Neural progenitor cell (in vitro differentiated cells): ENCODE results near the gene SSBP4. TPM values are rescaled to one million over a fixed set of nuclear protein-coding genes. Genes with fewer than 3 reads are reported as not detected.

Experiments
- DNase-seq: peaks from one replicate; pipeline ENCODE4 v3.0.0-alpha.2; 2016; ENCODE audit warnings: low spot score
- H2AFZ ChIP-seq: fragments of 200-600 bp; sonication (generic); replicated peaks from 2 replicates; pipeline ENCODE4 v1.6.1; 2016; ENCODE audit warnings: antibody characterized with exemption
- H3F3A ChIP-seq: fragments of 200-600 bp; sonication (generic); 2 replicates; pipeline ENCODE4 v1.6.1; 2016; ENCODE audit warnings: antibody characterized with exemption, low read depth
- H3K27ac ChIP-seq: fragments of 200-600 bp; sonication (generic); 2 replicates; pipeline ENCODE4 v1.5.1; 2016; ENCODE audit warnings: mild to moderate bottlenecking
- H3K27me3 ChIP-seq: fragments of 200-600 bp; sonication (generic); 2 replicates; pipeline ENCODE4 v1.6.1; 2016; ENCODE audit warnings: mild to moderate bottlenecking, moderate library complexity
- H3K36me3 ChIP-seq: fragments of 200-600 bp; sonication (generic); 2 replicates; pipeline ENCODE4 v1.5.1; 2016
- H3K4me1 ChIP-seq: fragments of 200-600 bp; sonication (generic); 2 replicates; pipeline ENCODE4 v1.6.1; 2016; ENCODE audit warnings: mixed run types
- H3K4me2 ChIP-seq: fragments of 200-600 bp; sonication (generic); 2 replicates; pipeline ENCODE4 v1.6.1; 2016
- H3K4me3 ChIP-seq: fragments of 200-600 bp; sonication (generic); 2 replicates; pipeline ENCODE4 v1.5.1; 2016
- H3K79me2 ChIP-seq: fragments of 200-600 bp; sonication (generic); 2 replicates; pipeline ENCODE4 v1.6.1; 2016; ENCODE audit warnings: low read depth
- H3K9ac ChIP-seq: fragments of 200-600 bp; sonication (generic); 2 replicates; pipeline ENCODE4 v1.6.1; 2016
- H3K9me3 ChIP-seq: fragments of 200-600 bp; sonication (generic); 2 replicates; pipeline ENCODE4 v1.5.1; 2016; ENCODE audit warnings: low read depth
- H4K20me1 ChIP-seq: fragments of 200-600 bp; sonication (generic); 2 replicates; pipeline ENCODE4 v1.6.1; 2016; ENCODE audit warnings: low read depth
- H3K27ac Mint-ChIP-seq: 3 replicates; pipeline ENCODE4 v1.8.0; 2021; ENCODE audit warnings: mixed read lengths
- H3K27me3 Mint-ChIP-seq: 2 replicates; pipeline ENCODE4 v1.8.0; 2022; ENCODE audit warnings: low read depth, mild to moderate bottlenecking, inconsistent platforms, moderate library complexity, mixed read lengths; ENCODE audit not compliant: insufficient read depth
- H3K36me3 Mint-ChIP-seq: 3 replicates; pipeline ENCODE4 v1.8.0; 2021; ENCODE audit warnings: mixed read lengths
- H3K4me1 Mint-ChIP-seq: 3 replicates; pipeline ENCODE4 v1.8.0; 2021; ENCODE audit warnings: mixed read lengths
- H3K4me3 Mint-ChIP-seq: 3 replicates; pipeline ENCODE4 v1.8.0; 2021; ENCODE audit warnings: mild to moderate bottlenecking, moderate library complexity, mixed read lengths
- H3K9me3 Mint-ChIP-seq: 3 replicates; pipeline ENCODE4 v1.8.0; 2020; ENCODE audit warnings: mixed read lengths
- CTCF ChIP-seq: fragments of 200-600 bp; sonication (generic); IDR thresholded peaks from 2 replicates; pipeline ENCODE4 v1.5.1; 2017; ENCODE audit warnings: antibody characterized with exemption, mild to moderate bottlenecking
- EZH2 ChIP-seq: fragments of 200-600 bp; sonication (generic); IDR thresholded peaks from 2 replicates; pipeline ENCODE4 v1.6.1; 2017; ENCODE audit warnings: antibody characterized with exemption, mild to moderate bottlenecking, moderate library complexity
- EZH2phosphoT487 ChIP-seq: fragments of 200-600 bp; sonication (generic); IDR thresholded peaks from 2 replicates; pipeline ENCODE4 v1.6.1; 2017; ENCODE audit warnings: antibody characterized with exemption
- total RNA-seq: library from RNA; depleted of rRNA; stranded (reverse); fragments of >200 nt; gene quantifications from 2 replicates; pipeline ENCODE4 v1.2.3, GENCODE V29; 2015; ENCODE audit warnings: low replicate concordance

Gene SSBP4
- total RNA-seq, 1 donor from 2014 or later = 21.1 TPM

GRCh38 chr19:18470787-18471186 is 51.6 kb downstream of the SSBP4 start:
- Histone ChIP-seq H3F3A (no peaks in the 10 kb centered on the region), H3K4me2 (no peak overlapping the region), H3K36me3 (no peaks in the 10 kb centered on the region), H4K20me1 (peaks cover 62% of the 10 kb centered on the region), H3K9ac (no peak overlapping the region), H3K9me3 (no peaks in the 10 kb centered on the region), H3K79me2 (peaks cover 12% of the 10 kb centered on the region), H3K27ac (no peak overlapping the region), H3K4me1 (no peaks in the 10 kb centered on the region), H3K4me3 (no peak overlapping the region), H3K27me3 (no peaks in the 10 kb centered on the region), H2AFZ (no peak overlapping the region)
- no peak for DNase-seq
- no peak overlapping the region for H3K27ac Mint-ChIP-seq
- no peaks in the 10 kb centered on the region for H3K9me3 Mint-ChIP-seq
- no peak overlapping the region for H3K4me3 Mint-ChIP-seq
- no peaks in the 10 kb centered on the region for H3K27me3 Mint-ChIP-seq
- H3K36me3 Mint-ChIP-seq = no peaks in the 10 kb centered on the region
- TF ChIP-seq EZH2phosphoT487 = no peak
- no peak for TF ChIP-seq EZH2
- no peak for TF ChIP-seq CTCF
- peaks cover 9% of the 10 kb centered on the region for H3K4me1 Mint-ChIP-seq

GRCh38 chr19:18473003-18473705 is 54.0 kb downstream of the SSBP4 start:
- peaks cover 2% of the 10 kb centered on the region for H3K9me3 Mint-ChIP-seq
- H3K4me2 ChIP-seq = no peak overlapping the region
- H3K27me3 ChIP-seq = no peaks in the 10 kb centered on the region
- TF ChIP-seq EZH2phosphoT487 (no peak), EZH2 (no peak), CTCF (no peak)
- H3F3A ChIP-seq = no peaks in the 10 kb centered on the region
- no peak overlapping the region for H3K27ac ChIP-seq
- H3K27ac Mint-ChIP-seq = peak overlapping the region; percentile 27
- no peak overlapping the region for H3K9ac ChIP-seq
- H2AFZ ChIP-seq = no peak overlapping the region
- H3K36me3 ChIP-seq = no peaks in the 10 kb centered on the region
- no peak for DNase-seq
- H3K4me3 ChIP-seq = no peak overlapping the region
- peaks cover 57% of the 10 kb centered on the region for H4K20me1 ChIP-seq
- no peaks in the 10 kb centered on the region for H3K4me1 ChIP-seq
- peaks cover 7% of the 10 kb centered on the region for H3K36me3 Mint-ChIP-seq
- no peaks in the 10 kb centered on the region for H3K9me3 ChIP-seq
- no peaks in the 10 kb centered on the region for H3K27me3 Mint-ChIP-seq
- H3K4me3 Mint-ChIP-seq = peak overlapping the region; percentile 62
- peaks cover 22% of the 10 kb centered on the region for H3K4me1 Mint-ChIP-seq
- peaks cover 9% of the 10 kb centered on the region for H3K79me2 ChIP-seq

- TF ChIP-seq CTCF (no peak), EZH2phosphoT487 (no peak), EZH2 (no peak)
- H3F3A ChIP-seq = no peaks in the 10 kb centered on the region
- peak overlapping the region; percentile 62 for H3K4me3 Mint-ChIP-seq
- no peak overlapping the region for H3K27ac Mint-ChIP-seq
- no peaks in the 10 kb centered on the region for H3K27me3 ChIP-seq
- H3K4me3 ChIP-seq = no peak overlapping the region
- H3K9me3 ChIP-seq = no peaks in the 10 kb centered on the region
- H3K27ac ChIP-seq = no peak overlapping the region
- H3K4me1 ChIP-seq = no peaks in the 10 kb centered on the region
- no peak overlapping the region for H2AFZ ChIP-seq
- no peaks in the 10 kb centered on the region for H3K27me3 Mint-ChIP-seq
- H3K79me2 ChIP-seq = peaks cover 9% of the 10 kb centered on the region
- H3K4me1 Mint-ChIP-seq = peaks cover 22% of the 10 kb centered on the region
- no peaks in the 10 kb centered on the region for H3K36me3 ChIP-seq
- H3K9me3 Mint-ChIP-seq = peaks cover 2% of the 10 kb centered on the region
- H3K4me2 ChIP-seq = no peak overlapping the region
- no peak for DNase-seq
- H3K36me3 Mint-ChIP-seq = peaks cover 7% of the 10 kb centered on the region
- H4K20me1 ChIP-seq = peaks cover 54% of the 10 kb centered on the region
- no peak overlapping the region for H3K9ac ChIP-seq
Observed at GRCh38 chr19:18473706-18474087, 54.5 kb downstream of the SSBP4 start.
